Activated CD4-positive, alpha-beta T cell treated with anti-CD3 and anti-CD28 coated beads, Interleukin-2, amount 50 U/mL, for 16 hours (primary cell): ENCODE measurements around the gene PARS2.
"Not testable (repeated sequence)": the region's sequence is repeated elsewhere in the genome, so short reads cannot be mapped to it uniquely, and the experiment has no call there.

Source experiments
- DNase-seq: peaks from one replicate; pipeline ENCODE4 v3.0.0-alpha.2; 2020

PARS2 gene

GRCh38 chr1:54798769-54799641, 34.7 kb upstream of the PARS2 start:
- DNase-seq, result peak; percentile 91

- DNase-seq, result no peak
Observed at GRCh38 chr1:54798206-54798605, 33.9 kb upstream of the PARS2 start.

GRCh38 chr1:54796902-54797301, 32.6 kb upstream of the PARS2 start:
- DNase-seq, result no peak

- DNase-seq, result no peak
Observed at GRCh38 chr1:54795841-54796468, 31.6 kb upstream of the PARS2 start.

GRCh38 chr1:54795356-54795665, 31.0 kb upstream of the PARS2 start:
- no peak for DNase-seq

- no peak for DNase-seq
Observed at GRCh38 chr1:54794451-54795355, 30.4 kb upstream of the PARS2 start.

GRCh38 chr1:54792686-54793282, 28.5 kb upstream of the PARS2 start:
- DNase-seq, result no peak

- DNase-seq, result peak; percentile 61
Observed at GRCh38 chr1:54791880-54792522, 27.7 kb upstream of the PARS2 start.

GRCh38 chr1:54788459-54788858, 24.1 kb upstream of the PARS2 start:
- DNase-seq, result no peak

GRCh38 chr1:54787604-54788003, 23.3 kb upstream of the PARS2 start:
- DNase-seq, result no peak

- DNase-seq, result no peak
Observed at GRCh38 chr1:54786778-54787177, 22.5 kb upstream of the PARS2 start.

GRCh38 chr1:54784066-54784465, 19.7 kb upstream of the PARS2 start:
- DNase-seq, result no peak

GRCh38 chr1:54782588-54782987, 18.3 kb upstream of the PARS2 start:
- no peak for DNase-seq

- DNase-seq, result no peak
Observed at GRCh38 chr1:54782156-54782555, 17.8 kb upstream of the PARS2 start.

- DNase-seq, result no peak
Observed at GRCh38 chr1:54781023-54781723, 16.9 kb upstream of the PARS2 start.

- DNase-seq, result no peak
Observed at GRCh38 chr1:54777431-54777830, 13.1 kb upstream of the PARS2 start.

GRCh38 chr1:54777011-54777410, 12.7 kb upstream of the PARS2 start:
- no peak for DNase-seq

- not testable (repeated sequence) for DNase-seq
Observed at GRCh38 chr1:54775828-54776721, 11.8 kb upstream of the PARS2 start.

GRCh38 chr1:54774820-54775498, 10.6 kb upstream of the PARS2 start:
- no peak for DNase-seq

- no peak for DNase-seq
Observed at GRCh38 chr1:54772951-54773350, 8.6 kb upstream of the PARS2 start.
